ENCODE measurements around the gene PPIL6. TPM values are rescaled to one million over a fixed set of nuclear protein-coding genes. Genes with fewer than 3 reads are reported as not detected.

Gene PPIL6
- total RNA-seq, 4 donors from 2014 or later: 1.9 to 9.0 (median 2.5) TPM

DNA sequence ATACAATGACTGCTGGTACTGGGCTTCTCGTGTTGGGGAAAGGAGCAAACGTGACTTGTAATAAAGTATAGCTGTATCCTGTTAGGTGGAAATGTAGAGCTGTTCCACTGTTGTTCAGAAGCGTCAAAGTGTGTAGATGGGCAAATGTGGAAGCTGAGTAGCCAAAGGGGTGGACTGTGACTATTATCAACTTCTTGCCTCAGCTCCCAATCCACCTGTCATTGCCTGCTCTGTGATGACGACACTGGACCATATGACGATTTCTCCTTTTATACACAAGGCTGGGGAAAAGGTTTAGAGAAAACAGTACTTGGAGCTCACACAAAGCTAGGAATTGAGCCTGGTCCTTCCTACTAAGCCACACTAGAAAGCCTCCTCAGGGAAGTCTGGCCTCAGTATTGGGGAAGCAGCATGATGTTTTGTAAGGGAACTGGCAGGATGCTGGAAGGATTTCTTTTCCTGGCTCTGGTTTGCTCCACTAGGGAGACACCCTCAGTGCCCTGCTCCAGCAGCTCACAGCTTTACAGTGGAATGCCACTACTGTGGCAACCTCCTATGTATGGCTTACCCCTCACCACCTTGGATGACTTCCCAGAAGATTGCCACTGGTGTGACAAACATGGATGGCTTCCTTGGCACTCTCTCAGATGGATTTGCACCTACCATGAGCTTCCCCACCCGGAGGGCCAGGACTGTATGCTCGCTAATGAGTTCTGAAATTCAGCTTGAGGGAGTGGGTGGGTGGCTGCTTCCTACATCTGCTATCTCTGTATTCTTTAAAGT is 78.1 kb downstream of the PPIL6 start:
- no peak for ATAC-seq
- Histone ChIP-seq H3K36me3 (peaks cover 0 to 96% of the 10 kb centered on the region in 2 donors), H3K4me3 (no peak overlapping the region), H3K27ac (no peak overlapping the region), H3K9me3 (no peaks in the 10 kb centered on the region), H3K4me1 (peaks cover 0 to 9% (median 0%) of the 10 kb centered on the region in 3 donors), H3K27me3 (no peaks in the 10 kb centered on the region)
- WGBS, 2 donors (ENCODE audit: low coverage in 1 of 2): 100% methylated on average over 5 to 7 of the region's 7 CpGs
- TF ChIP-seq EP300 (IDR thresholded peaks at IDR 0.05) (no peak), POLR2AphosphoS5 (IDR thresholded peaks at IDR 0.05) (no peak), CTCF (IDR thresholded peaks at IDR 0.05) (no peak), POLR2A (IDR thresholded peaks at IDR 0.05) (no peak)

DNA sequence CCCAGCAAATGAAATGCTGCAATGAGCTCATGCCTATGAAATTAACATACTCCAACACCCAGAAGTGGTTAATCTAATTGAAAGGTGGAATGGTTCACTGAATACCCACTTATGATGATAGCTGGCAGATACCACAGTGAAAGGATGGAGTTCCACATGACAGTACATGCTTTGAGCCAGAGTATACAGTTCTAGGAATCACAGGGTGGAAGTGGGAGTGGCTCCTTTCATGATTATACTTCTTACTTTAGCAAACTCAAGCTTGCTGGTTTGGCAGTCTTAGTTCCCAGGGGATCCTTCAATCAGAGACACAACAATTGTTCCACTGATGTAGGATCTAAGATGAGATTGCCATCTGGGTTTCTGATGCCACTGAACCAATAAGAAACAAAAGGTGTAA is 79.6 kb downstream of the PPIL6 start:
- Histone ChIP-seq H3K9me3 (peaks cover 0 to 7% (median 0%) of the 10 kb centered on the region in 3 donors), H3K4me3 (no peak overlapping the region), H3K36me3 (peaks cover 0 to 96% of the 10 kb centered on the region in 2 donors), H3K27me3 (no peaks in the 10 kb centered on the region), H3K4me1 (peaks cover 0 to 9% (median 0%) of the 10 kb centered on the region in 3 donors), H3K27ac (no peak overlapping the region)
- TF ChIP-seq EP300 (IDR thresholded peaks at IDR 0.05) (no peak), POLR2A (IDR thresholded peaks at IDR 0.05) (no peak), POLR2AphosphoS5 (IDR thresholded peaks at IDR 0.05) (no peak), CTCF (IDR thresholded peaks at IDR 0.05) (no peak)
- ATAC-seq: no peak

- TF ChIP-seq CTCF (IDR thresholded peaks at IDR 0.05) (no peak), EP300 (IDR thresholded peaks at IDR 0.05) (no peak), POLR2AphosphoS5 (IDR thresholded peaks at IDR 0.05) (no peak), POLR2A (IDR thresholded peaks at IDR 0.05) (no peak)
- H3K4me3 ChIP-seq: no peak overlapping the region
- 100% methylated on average over 1 of the region's 1 CpG; no CpG with 5 or more reads in 1 of the 2 donors for WGBS, 2 donors (ENCODE audit: low coverage in 1 of 2)
- peaks cover 0 to 9% (median 0%) of the 10 kb centered on the region in 3 donors for H3K4me1 ChIP-seq
- no peak for ATAC-seq
- peaks cover 0 to 96% of the 10 kb centered on the region in 2 donors for H3K36me3 ChIP-seq
- H3K27me3 ChIP-seq: no peaks in the 10 kb centered on the region
- H3K9me3 ChIP-seq: peaks cover 0 to 7% (median 0%) of the 10 kb centered on the region in 3 donors
- H3K27ac ChIP-seq: no peak overlapping the region
Observed at GRCh38 chr6:109360281-109360680, 80.1 kb downstream of the PPIL6 start.

DNA sequence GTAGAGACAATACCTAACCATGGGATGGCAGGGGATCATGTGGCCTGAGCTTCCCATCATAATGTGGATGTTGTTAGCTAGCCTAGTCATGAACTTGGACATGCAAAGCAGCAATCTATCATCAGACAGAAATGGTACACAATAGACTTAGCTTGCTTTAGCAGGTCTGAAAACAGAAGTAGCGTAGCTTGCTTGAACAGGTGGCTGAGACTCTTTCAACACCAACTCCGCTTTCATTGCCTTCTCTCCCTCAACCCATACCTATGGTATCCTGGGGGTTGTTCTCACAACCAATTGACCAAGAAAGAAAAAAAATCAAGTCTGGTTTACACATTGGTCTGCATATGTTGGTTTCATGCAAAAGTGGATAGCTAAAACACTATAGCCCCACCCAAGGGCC is 81.2 kb downstream of the PPIL6 start:
- ATAC-seq: no peak
- H3K4me1 ChIP-seq: peaks cover 0 to 9% (median 0%) of the 10 kb centered on the region in 3 donors
- no peaks in the 10 kb centered on the region for H3K27me3 ChIP-seq
- H3K4me3 ChIP-seq: no peak overlapping the region
- no peak for TF ChIP-seq POLR2A (IDR thresholded peaks at IDR 0.05)
- TF ChIP-seq EP300 (IDR thresholded peaks at IDR 0.05): no peak
- TF ChIP-seq POLR2AphosphoS5 (IDR thresholded peaks at IDR 0.05): no peak
- no peak for TF ChIP-seq CTCF (IDR thresholded peaks at IDR 0.05)
- peaks cover 0 to 95% of the 10 kb centered on the region in 2 donors for H3K36me3 ChIP-seq
- no peak overlapping the region for H3K27ac ChIP-seq
- WGBS, 2 donors (ENCODE audit: low coverage in 1 of 2): 83 to 100% methylated on average over 2 of the region's 2 CpGs
- H3K9me3 ChIP-seq: peaks cover 0 to 7% (median 0%) of the 10 kb centered on the region in 3 donors

GRCh38 chr6:109358204-109358603 is 82.2 kb downstream of the PPIL6 start:
- no peak for TF ChIP-seq POLR2AphosphoS5 (IDR thresholded peaks at IDR 0.05)
- TF ChIP-seq EP300 (IDR thresholded peaks at IDR 0.05): no peak
- TF ChIP-seq POLR2A (IDR thresholded peaks at IDR 0.05): no peak
- no peak for TF ChIP-seq CTCF (IDR thresholded peaks at IDR 0.05)
- no peak overlapping the region for H3K27ac ChIP-seq
- H3K4me1 ChIP-seq: peaks cover 0 to 9% (median 0%) of the 10 kb centered on the region in 3 donors
- H3K9me3 ChIP-seq: peaks cover 0 to 7% (median 0%) of the 10 kb centered on the region in 3 donors
- no peak overlapping the region for H3K4me3 ChIP-seq
- H3K27me3 ChIP-seq: no peaks in the 10 kb centered on the region
- no peak for ATAC-seq
- peaks cover 0 to 95% of the 10 kb centered on the region in 2 donors for H3K36me3 ChIP-seq

All from gastroesophageal sphincter (tissue), 4 donors.